CD4-positive, alpha-beta memory T cell (primary cell): ENCODE results near the gene EGLN2. TPM values are rescaled to one million over a fixed set of nuclear protein-coding genes. Genes with fewer than 3 reads are reported as not detected.
"Not testable (repeated sequence)": the region's sequence is repeated elsewhere in the genome, so short reads cannot be mapped to it uniquely, and the experiment has no call there.

Source experiments
- CTCF ChIA-PET: fragments of 350-600 bp; sonication (Branson Sonifier 250); formaldehyde crosslinking; loops from one replicate; lab custom pipeline; 2021; ENCODE audit warnings: inconsistent platforms; ENCODE audit not compliant: partially characterized antibody; lab: Charles Lee
- POLR2A ChIA-PET: fragments of 350-600 bp; sonication (Branson Sonifier 250); formaldehyde crosslinking; loops from one replicate; lab custom pipeline; 2021; ENCODE audit not compliant: partially characterized antibody; lab: Charles Lee
- DNase-seq, 5 donors: peaks; one replicate each; pipeline versions ENCODE4 v3.0.0 to v3.0.0-alpha.2; 2020 to 2022; ENCODE audit warnings: mixed read lengths in 1 of 5
- H3K27ac ChIP-seq: one replicate; pipeline ENCODE4 v1.7.0; 2013; ENCODE audit warnings: low read depth, low read length
- H3K27me3 ChIP-seq: 2 replicates; pipeline ENCODE4 v1.7.0; 2013; ENCODE audit warnings: mild to moderate bottlenecking, low read length, moderate library complexity; ENCODE audit not compliant: insufficient read depth
- H3K36me3 ChIP-seq: 2 replicates; pipeline ENCODE4 v1.7.0; 2013; ENCODE audit warnings: mild to moderate bottlenecking, low read length, moderate library complexity; ENCODE audit not compliant: insufficient read depth
- H3K4me1 ChIP-seq: 2 replicates; pipeline ENCODE4 v1.7.0; 2013; ENCODE audit warnings: mild to moderate bottlenecking, low read length, moderate library complexity; ENCODE audit not compliant: insufficient read depth
- H3K4me3 ChIP-seq, 2 donors: one replicate each; pipeline ENCODE4 v1.7.0; 2013; ENCODE audit warnings: low read length in 2 of 2, mild to moderate bottlenecking in 1 of 2
- H3K9me3 ChIP-seq, 2 donors: one replicate each; pipeline ENCODE4 v1.7.0; 2013; ENCODE audit warnings: low read length in 2 of 2, control low read depth in 1 of 2; ENCODE audit not compliant: control insufficient read depth in 1 of 2
- H3K27ac Mint-ChIP-seq, 7 donors: one replicate each; pipeline ENCODE4 v1.8.0; 2020 to 2021; ENCODE audit warnings: mixed read lengths in 7 of 7, mild to moderate bottlenecking in 6 of 7, inconsistent platforms in 3 of 7, moderate library complexity in 3 of 7
- H3K27me3 Mint-ChIP-seq, 2 donors: one replicate each; pipeline ENCODE4 v1.8.0; 2020 to 2021; ENCODE audit warnings: mixed read lengths in 2 of 2
- H3K36me3 Mint-ChIP-seq, 2 donors: one replicate each; pipeline ENCODE4 v1.8.0; 2020 to 2021; ENCODE audit warnings: mixed read lengths in 2 of 2, inconsistent platforms in 1 of 2, mild to moderate bottlenecking in 1 of 2
- H3K4me1 Mint-ChIP-seq, 4 donors: one replicate each; pipeline ENCODE4 v1.8.0; 2020 to 2021; ENCODE audit warnings: mixed read lengths in 4 of 4, mild to moderate bottlenecking in 1 of 4
- H3K4me3 Mint-ChIP-seq, 8 donors: one replicate each; pipeline ENCODE4 v1.8.0; 2020 to 2021; ENCODE audit warnings: mixed read lengths in 8 of 8, mild to moderate bottlenecking in 7 of 8, moderate library complexity in 6 of 8, inconsistent platforms in 3 of 8
- H3K9me3 Mint-ChIP-seq, 8 donors: one replicate each; pipeline ENCODE4 v1.8.0; 2020 to 2021; ENCODE audit warnings: mixed read lengths in 8 of 8, mild to moderate bottlenecking in 5 of 8, inconsistent platforms in 3 of 8, moderate library complexity in 1 of 8
- intact Hi-C: fragments of 100-400 bp; cut with micrococcal nuclease; formaldehyde crosslinking; loops from one replicate; pipeline ENCODE4 v1.15.1; 2023
- polyA plus RNA-seq, 2 donors: library from polyadenylated mRNA; unstranded; fragments of 300-500 nt; fragmentation: Illumina TruSeq; gene quantifications; one replicate each; pipeline ENCODE4 v1.2.3, GENCODE V29; 2021
- total RNA-seq, 2 experiments: library from RNA; stranded (reverse); gene quantifications; one replicate each; pipeline ENCODE4 v1.2.3, GENCODE V29; 2021

EGLN2 gene
- total and polyA plus RNA-seq, 4 experiments from 2014 or later = 141 to 219 (median 205) TPM

DNA sequence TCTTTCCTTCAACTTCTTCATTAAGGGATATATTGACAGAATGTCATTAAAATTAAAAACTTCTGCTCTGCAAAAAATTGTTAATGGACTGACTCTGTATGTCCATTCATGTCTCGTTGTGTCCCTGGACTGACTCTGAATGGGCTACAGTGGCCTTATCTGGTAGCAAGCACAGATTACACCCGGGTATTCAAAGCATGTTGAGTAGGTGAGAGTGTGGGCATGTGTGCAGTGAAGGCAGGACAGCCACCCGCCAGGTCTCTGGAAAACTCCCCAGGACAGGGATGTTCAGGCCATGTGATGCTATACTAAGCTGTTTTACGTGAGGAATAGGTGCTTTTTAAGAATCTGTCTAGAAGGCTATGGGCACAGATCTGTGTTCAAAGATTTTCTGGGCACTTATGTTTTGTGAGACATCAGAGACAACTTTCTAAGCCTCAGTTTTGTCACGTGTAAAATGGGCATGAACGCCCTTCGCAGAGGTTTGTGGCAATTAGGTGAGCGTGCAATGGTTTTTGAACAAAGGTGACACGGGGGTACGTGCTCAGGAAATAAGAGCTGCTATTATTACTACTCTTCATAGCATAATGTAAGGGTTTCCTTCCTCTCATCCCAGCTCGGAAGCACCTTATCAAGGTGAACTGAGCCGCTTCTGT is 44.1 kb downstream of the EGLN2 start:
- CTCF ChIA-PET, H3K36me3 Mint-ChIP-seq, H3K9me3 Mint-ChIP-seq, H3K27ac ChIP-seq, H3K36me3 ChIP-seq, H3K9me3 ChIP-seq, H3K27me3 ChIP-seq, intact Hi-C loops, H3K27me3 Mint-ChIP-seq: not testable (repeated sequence)
- H3K4me1 ChIP-seq = peaks cover 14% of the 10 kb centered on the region
- peaks cover 9 to 42% (median 28%) of the 10 kb centered on the region in 4 donors for H3K4me1 Mint-ChIP-seq
- H3K27ac Mint-ChIP-seq = peak overlapping the region; percentile 76 to 98 (median 93)
- H3K4me3 Mint-ChIP-seq = peak overlapping the region; percentile 62 to 87 (median 80)
- DNase-seq = peak in 1 of 5 donors; percentile 25
- peak overlapping the region in 1 of 2 donors; percentile 19 for H3K4me3 ChIP-seq
- POLR2A ChIA-PET = interaction anchor here (0.8 to 0.9 kb wide), 2 partner anchors 128 to 180 kb away, joined by 3 to 7 read pairs; no protein-coding TSS in a partner anchor

- POLR2A ChIA-PET = interaction anchor here (0.8 to 0.9 kb wide), 2 partner anchors 127 to 180 kb away, joined by 3 to 7 read pairs; no protein-coding TSS in a partner anchor
- H3K27ac ChIP-seq, H3K27me3 ChIP-seq, CTCF ChIA-PET, H3K9me3 ChIP-seq, H3K36me3 Mint-ChIP-seq, H3K36me3 ChIP-seq, H3K9me3 Mint-ChIP-seq: not testable (repeated sequence)
- Mint-ChIP-seq H3K27ac (peak overlapping the region; percentile 72 to 98 (median 93)), H3K4me3 (peak overlapping the region; percentile 62 to 87 (median 76)), H3K4me1 (peaks cover 9 to 47% (median 29%) of the 10 kb centered on the region in 4 donors), H3K27me3 (peaks cover 4 to 11% of the 10 kb centered on the region in 2 donors)
- Histone ChIP-seq H3K4me1 (peaks cover 14% of the 10 kb centered on the region), H3K4me3 (peak overlapping the region in 1 of 2 donors; percentile 19)
- peak; percentile 76 to 89 (median 87) for DNase-seq
- intact Hi-C loops = loop anchor here (1.0 kb wide), 1 partner anchor 32 kb away; no protein-coding TSS in a partner anchor
Measured at GRCh38 chr19:40843653-40844052, 44.7 kb downstream of the EGLN2 start.

DNA sequence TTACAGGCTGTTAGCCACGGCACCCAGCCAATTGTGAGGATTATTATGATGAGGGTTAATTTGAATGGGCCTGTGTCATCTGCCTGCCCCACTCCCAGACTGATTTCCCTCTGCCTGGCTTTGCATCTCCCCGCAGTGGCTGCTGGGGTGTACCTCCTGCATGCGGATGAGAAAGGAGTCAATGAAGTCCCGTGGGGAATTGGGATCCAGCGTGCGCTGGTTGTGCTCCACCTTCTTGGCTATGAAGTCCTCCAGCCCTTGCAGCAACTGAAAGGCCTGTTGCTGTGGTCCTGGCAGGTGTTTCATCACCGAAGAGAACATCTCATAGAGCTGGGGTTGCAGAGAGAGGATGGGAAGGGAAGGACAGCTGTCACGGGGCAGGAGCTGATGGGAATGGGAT is 47.7 kb downstream of the EGLN2 start:
- H3K27me3 ChIP-seq, H3K9me3 Mint-ChIP-seq, H3K9me3 ChIP-seq, H3K36me3 Mint-ChIP-seq, DNase-seq, POLR2A ChIA-PET, H3K4me3 ChIP-seq, intact Hi-C loops, H3K36me3 ChIP-seq, CTCF ChIA-PET, H3K27ac ChIP-seq: not testable (repeated sequence)
- H3K27ac Mint-ChIP-seq = peak overlapping the region in 4 of 7 donors; percentile 2 to 83 (median 18)
- H3K4me1 Mint-ChIP-seq = peaks cover 15 to 55% (median 38%) of the 10 kb centered on the region in 4 donors
- H3K4me1 ChIP-seq = peaks cover 17% of the 10 kb centered on the region
- peak overlapping the region in 1 of 8 donors; percentile 7 for H3K4me3 Mint-ChIP-seq
- peaks cover 18 to 19% of the 10 kb centered on the region in 2 donors for H3K27me3 Mint-ChIP-seq

DNA sequence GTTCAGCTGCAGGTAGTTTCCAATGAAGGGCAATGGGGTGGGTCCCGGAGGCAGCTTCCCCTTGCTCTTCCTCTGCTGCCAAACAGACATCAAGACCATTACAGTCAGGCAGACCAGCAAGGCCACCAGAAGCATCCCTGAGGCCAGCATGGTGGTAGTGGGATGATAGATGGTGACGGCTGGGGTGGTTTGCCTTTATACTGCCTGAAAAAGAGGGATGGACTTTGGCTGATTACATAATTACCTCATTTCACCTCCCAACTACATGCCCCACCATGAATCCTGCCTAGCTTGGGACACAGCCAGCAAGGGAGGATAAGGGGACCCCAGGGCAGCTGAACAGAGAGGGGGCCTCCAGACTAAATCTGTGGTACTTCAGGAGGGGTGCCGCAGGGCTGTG is 51.3 kb downstream of the EGLN2 start, which contains the start of gene CYP2A6:
TSS of gene CYP2A6 (minus strand) at position 171 of the 400 bp plus-strand sequence. CDS start at position 150, 21 bp downstream.
- POLR2A ChIA-PET, H3K36me3 Mint-ChIP-seq, H3K27ac ChIP-seq, H3K9me3 Mint-ChIP-seq, H3K9me3 ChIP-seq, intact Hi-C loops, H3K27me3 ChIP-seq, H3K4me3 ChIP-seq, H3K4me1 ChIP-seq, DNase-seq, H3K36me3 ChIP-seq, CTCF ChIA-PET: not testable (repeated sequence)
- Mint-ChIP-seq H3K4me3 (peak within 1 kb of the TSS in 6 of 8 donors; percentile 46 to 80 (median 68)), H3K27ac (peak within 1 kb of the TSS in 6 of 7 donors; percentile 59 to 97 (median 82)), H3K27me3 (peaks cover 18 to 19% of the 10 kb centered on the region in 2 donors), H3K4me1 (peaks cover 7 to 31% (median 17%) of the 10 kb centered on the region in 4 donors)

- H3K27me3 Mint-ChIP-seq = peaks cover 15 to 16% of the 10 kb centered on the region in 2 donors
- H3K4me3 ChIP-seq, H3K36me3 Mint-ChIP-seq, POLR2A ChIA-PET, H3K27ac ChIP-seq, H3K9me3 Mint-ChIP-seq, H3K36me3 ChIP-seq, H3K4me1 ChIP-seq, DNase-seq, H3K4me3 Mint-ChIP-seq, H3K27me3 ChIP-seq, H3K9me3 ChIP-seq, CTCF ChIA-PET, intact Hi-C loops: not testable (repeated sequence)
- H3K4me1 Mint-ChIP-seq = peaks cover 5 to 19% (median 13%) of the 10 kb centered on the region in 4 donors
- peak overlapping the region in 1 of 7 donors; percentile 47 for H3K27ac Mint-ChIP-seq
Measured at GRCh38 chr19:40852467-40853152, 53.6 kb downstream of the EGLN2 start.

Other genes starting within 250 kb of the EGLN2 start
- gene SHKBP1, start 222.3 kb upstream of the EGLN2 start, total RNA-seq = 100 to 1,000 TPM; 167 to 170 TPM
- gene SHKBP1, start 222.3 kb upstream of the EGLN2 start, polyA plus RNA-seq = 100 to 1,000 TPM; 137 to 155 TPM
- gene LTBP4, start 197.8 kb upstream of the EGLN2 start, total RNA-seq = 100 to 1,000 TPM; 157 to 158 TPM
- 10 to 100 TPM; 26.0 to 49.4 TPM for gene LTBP4, start 197.8 kb upstream of the EGLN2 start, polyA plus RNA-seq
- 10 to 100 TPM; 15.8 to 20.2 TPM for gene NUMBL, start 108.5 kb upstream of the EGLN2 start, total RNA-seq
- 1 to 10 TPM in 1 of 2 donors, under 1 TPM in 1; 0.35 to 1.6 TPM for gene NUMBL, start 108.5 kb upstream of the EGLN2 start, polyA plus RNA-seq
- gene COQ8B, start 82.3 kb upstream of the EGLN2 start, total RNA-seq = 10 to 100 TPM; 48.0 to 54.7 TPM
- gene COQ8B, start 82.3 kb upstream of the EGLN2 start, polyA plus RNA-seq = 10 to 100 TPM; 20.2 to 20.4 TPM
- 10 to 100 TPM in 1 of 2 experiments, 1 to 10 TPM in 1; 8.1 to 10.2 TPM for gene ITPKC, start 82.1 kb upstream of the EGLN2 start, total RNA-seq
- gene ITPKC, start 82.1 kb upstream of the EGLN2 start, polyA plus RNA-seq = 1 to 10 TPM; 1.9 to 7.2 TPM
- 1 to 10 TPM; 5.2 to 5.5 TPM for gene ACTMAP, start 48.7 kb upstream of the EGLN2 start, total RNA-seq
- gene ACTMAP, start 48.7 kb upstream of the EGLN2 start, polyA plus RNA-seq = 1 to 10 TPM in 1 of 2 donors, under 1 TPM in 1; 0.26 to 2.8 TPM
- 10 to 100 TPM; 93.3 to 95.7 TPM for gene SNRPA, start 48.0 kb upstream of the EGLN2 start, total RNA-seq
- 10 to 100 TPM; 48.8 to 63.9 TPM for gene SNRPA, start 48.0 kb upstream of the EGLN2 start, polyA plus RNA-seq
- 10 to 100 TPM; 11.2 to 11.4 TPM for gene MIA, start 23.7 kb upstream of the EGLN2 start, total RNA-seq
- not detected for gene MIA, start 23.7 kb upstream of the EGLN2 start, polyA plus RNA-seq
- 10 to 100 TPM; 53.5 to 55.0 TPM for gene RAB4B, start 20.9 kb upstream of the EGLN2 start, total RNA-seq
- gene RAB4B, start 20.9 kb upstream of the EGLN2 start, polyA plus RNA-seq = 10 to 100 TPM; 67.3 to 69.8 TPM
- under 1 TPM in 1 of 2 experiments, not detected in 1; 0.23 TPM for gene CYP2A6, start 51.3 kb downstream of the EGLN2 start, total RNA-seq
- gene CYP2A6, start 51.3 kb downstream of the EGLN2 start, polyA plus RNA-seq = not detected
- gene CYP2A7, start 83.0 kb downstream of the EGLN2 start, total RNA-seq = not detected
- gene CYP2A7, start 83.0 kb downstream of the EGLN2 start, polyA plus RNA-seq = not detected
- not detected for gene CYP2B6, start 192.1 kb downstream of the EGLN2 start, total RNA-seq
- not detected for gene CYP2B6, start 192.1 kb downstream of the EGLN2 start, polyA plus RNA-seq